GM23338 (cell line): ENCODE data around the gene SACS. TPM values are rescaled to one million over a fixed set of nuclear protein-coding genes. Genes with fewer than 3 reads are reported as not detected.

Experiments used
- ATAC-seq: fragments of 200-7000 bp; cut with Tn5 transposase; 3 replicates; pipeline ENCODE4 v1.9.1; 2020
- DNase-seq: peaks from one replicate; pipeline ENCODE4 v3.0.0-alpha.2; 2015; ENCODE audit warnings: low spot score
- H2AFZ ChIP-seq: fragments of 200-600 bp; sonication (generic); 2 replicates; pipeline ENCODE4 v1.8.0; 2016; ENCODE audit warnings: antibody characterized with exemption, mild to moderate bottlenecking, moderate library complexity
- H3F3A ChIP-seq: fragments of 200-600 bp; sonication (generic); replicated peaks from 2 replicates; pipeline ENCODE4 v1.8.0; 2017; ENCODE audit warnings: antibody characterized with exemption, mixed run types, low read depth
- H3K27ac ChIP-seq: fragments of 200-600 bp; sonication (generic); 2 replicates; pipeline ENCODE4 v1.6.1; 2016; ENCODE audit warnings: low read depth
- H3K27me3 ChIP-seq: fragments of 200-600 bp; sonication (generic); 2 replicates; pipeline ENCODE4 v1.8.0; 2016; ENCODE audit warnings: mild to moderate bottlenecking, mixed run types, moderate library complexity; ENCODE audit not compliant: insufficient read depth
- H3K36me3 ChIP-seq: fragments of 200-600 bp; sonication (generic); 2 replicates; pipeline ENCODE4 v1.8.0; 2016; ENCODE audit warnings: mild to moderate bottlenecking; ENCODE audit not compliant: insufficient read depth
- H3K4me1 ChIP-seq: fragments of 200-600 bp; sonication (generic); 2 replicates; pipeline ENCODE4 v1.8.0; 2016; ENCODE audit warnings: mild to moderate bottlenecking, moderate library complexity; ENCODE audit not compliant: insufficient read depth
- H3K4me2 ChIP-seq: fragments of 200-600 bp; sonication (generic); 2 replicates; pipeline ENCODE4 v1.7.1; 2017; ENCODE audit warnings: mixed run types
- H3K4me3 ChIP-seq: fragments of 200-600 bp; sonication (generic); 2 replicates; pipeline ENCODE4 v1.6.1; 2016; ENCODE audit warnings: mixed run types
- H3K79me2 ChIP-seq: fragments of 200-600 bp; sonication (generic); replicated peaks from 2 replicates; pipeline ENCODE4 v1.8.0; 2017; ENCODE audit warnings: mild to moderate bottlenecking; ENCODE audit not compliant: insufficient read depth
- H3K9me2 ChIP-seq: fragments of 200-600 bp; sonication (generic); 2 replicates; pipeline ENCODE4 v1.8.0; 2017; ENCODE audit not compliant: insufficient read depth
- H4K20me1 ChIP-seq: fragments of 200-600 bp; sonication (generic); replicated peaks from 2 replicates; pipeline ENCODE4 v1.8.0; 2017; ENCODE audit warnings: mild to moderate bottlenecking; ENCODE audit not compliant: insufficient read depth
- H3K27ac Mint-ChIP-seq: 2 replicates; pipeline ENCODE4 v1.8.0; 2020; ENCODE audit warnings: inconsistent platforms, mild to moderate bottlenecking, moderate library complexity, mixed read lengths
- H3K27me3 Mint-ChIP-seq: 3 replicates; pipeline ENCODE4 v1.8.0; 2022; ENCODE audit warnings: low read depth, mild to moderate bottlenecking, moderate library complexity, mixed read lengths, inconsistent platforms; ENCODE audit not compliant: insufficient read depth, poor library complexity
- H3K36me3 Mint-ChIP-seq: 3 replicates; pipeline ENCODE4 v1.8.0; 2021; ENCODE audit warnings: low read depth, mild to moderate bottlenecking, inconsistent platforms, moderate library complexity, mixed read lengths
- H3K4me1 Mint-ChIP-seq: 3 replicates; pipeline ENCODE4 v1.8.0; 2020; ENCODE audit warnings: mild to moderate bottlenecking, inconsistent platforms, mixed read lengths
- H3K4me3 Mint-ChIP-seq: 3 replicates; pipeline ENCODE4 v1.8.0; 2021; ENCODE audit warnings: moderate library complexity, mild to moderate bottlenecking, inconsistent platforms, mixed read lengths
- H3K9me3 Mint-ChIP-seq: 3 replicates; pipeline ENCODE4 v1.8.0; 2020; ENCODE audit warnings: moderate library complexity, mild to moderate bottlenecking, inconsistent platforms, mixed read lengths
- CREB1 ChIP-seq: fragments of 250-450 bp; sonication (Bioruptor Pico); IDR thresholded peaks from 2 replicates; pipeline ENCODE4 v1.5.0; 2020; ENCODE audit warnings: low read depth, mild to moderate bottlenecking, moderate library complexity
- EZH2 ChIP-seq: fragments of 200-600 bp; sonication (generic); IDR thresholded peaks from one replicate; pipeline ENCODE4 v1.8.0; 2017; ENCODE audit warnings: antibody characterized with exemption, mild to moderate bottlenecking, low read depth; ENCODE audit not compliant: unreplicated experiment
- EZH2phosphoT487 ChIP-seq: fragments of 200-600 bp; sonication (generic); IDR thresholded peaks from one replicate; pipeline ENCODE4 v1.8.1; 2018; ENCODE audit warnings: antibody characterized with exemption; ENCODE audit not compliant: unreplicated experiment
- JUNB ChIP-seq: IDR thresholded peaks from one replicate; pipeline ENCODE4 v1.6.1; 2016; ENCODE audit warnings: antibody characterized with exemption; ENCODE audit not compliant: unreplicated experiment
- NANOG ChIP-seq: IDR thresholded peaks from 2 replicates; pipeline ENCODE4 v1.6.1; 2016; ENCODE audit warnings: antibody characterized with exemption, borderline replicate concordance
- POLR2AphosphoS5 ChIP-seq: IDR thresholded peaks from 2 replicates; pipeline ENCODE4 v1.6.1; 2016; ENCODE audit warnings: antibody characterized with exemption, low read depth
- STAT1 ChIP-seq: IDR thresholded peaks from one replicate; pipeline ENCODE4 v1.6.1; 2016; ENCODE audit warnings: antibody characterized with exemption; ENCODE audit not compliant: unreplicated experiment
- ZNF114 ChIP-seq: fragments of 250-450 bp; sonication (Bioruptor Pico); IDR thresholded peaks from 2 replicates; pipeline ENCODE4 v1.5.0; 2020; ENCODE audit warnings: mild to moderate bottlenecking, moderate library complexity
- ZNF331 ChIP-seq: fragments of 250-450 bp; sonication (Bioruptor Pico); IDR thresholded peaks from 2 replicates; pipeline ENCODE4 v1.5.0; 2020; ENCODE audit warnings: low read depth, mild to moderate bottlenecking, moderate library complexity
- polyA plus RNA-seq: library from polyadenylated mRNA; unstranded; fragments of >200 nt; fragmentation: Nextera tagmentation; extraction: Ambion mirVana; gene quantifications from 2 replicates; pipeline ENCODE4 v1.2.1, GENCODE V29; 2016
- total RNA-seq: library from RNA; depleted of rRNA; stranded (reverse); fragments of >200 nt; shearing (Covaris generic); gene quantifications from 2 replicates; pipeline ENCODE4 v1.2.3, GENCODE V29; 2014
- TF ChIP-seq, protein P1 (sequence below): IDR thresholded peaks from 2 replicates; pipeline ENCODE4 v1.6.1; 2016; ENCODE audit warnings: antibody characterized with exemption
- TF ChIP-seq, protein P2 (sequence below), 2 experiments: fragments of 200-600 bp in 1 of 2; sonication (generic) in 1 of 2; conservative IDR thresholded peaks; 2 replicates each; pipeline versions ENCODE4 v1.5.1 to v1.6.1; 2016 to 2017; ENCODE audit warnings: antibody characterized with exemption in 2 of 2, low read depth in 2 of 2, mild to moderate bottlenecking in 2 of 2, moderate library complexity in 1 of 2
- TF ChIP-seq, protein P3 (sequence below): fragments of 250-450 bp; sonication (Bioruptor Pico); IDR thresholded peaks from 2 replicates; pipeline ENCODE4 v1.5.0; 2020; ENCODE audit warnings: mild to moderate bottlenecking, moderate library complexity
- TF ChIP-seq, protein P4 (sequence below): IDR thresholded peaks from one replicate; pipeline ENCODE4 v1.6.1; 2018; ENCODE audit warnings: antibody characterized with exemption; ENCODE audit not compliant: unreplicated experiment

SACS gene
- total and polyA plus RNA-seq, 2 experiments from 2014 or later, result 13.8 to 58.7 TPM

DNA sequence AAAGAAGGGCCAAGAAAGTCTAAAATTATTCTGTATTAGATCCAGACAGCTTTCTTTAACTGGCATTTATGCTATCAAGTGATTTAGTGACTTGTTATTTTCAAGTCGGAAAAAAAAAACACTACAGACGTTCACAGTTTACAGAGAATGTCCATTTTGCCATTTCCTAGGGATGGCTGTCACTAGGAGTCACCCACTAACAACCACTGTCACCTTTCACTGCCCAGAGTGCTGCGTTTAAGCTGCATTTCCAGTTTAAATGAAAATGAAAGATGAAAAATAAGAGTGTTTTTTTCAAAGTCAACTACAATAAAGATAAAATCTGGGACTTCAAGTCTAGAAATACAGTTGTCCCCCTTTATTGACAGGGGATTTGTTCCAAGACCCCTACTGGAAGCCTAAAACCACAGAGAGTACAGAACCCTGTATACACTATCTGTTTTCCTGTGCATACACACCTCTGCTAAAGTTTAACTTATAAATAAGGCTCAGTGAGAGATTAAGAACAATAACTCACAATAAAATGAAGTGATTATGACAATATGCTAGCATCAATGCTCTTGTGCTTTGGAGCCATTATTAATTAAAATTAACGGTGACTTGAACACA is 112.5 kb downstream of the SACS start:
- H3K4me3 Mint-ChIP-seq, result no peak overlapping the region
- no peak for TF ChIP-seq EZH2
- no peak for TF ChIP-seq CREB1 (CRISPR knock-in tag)
- TF ChIP-seq, protein P1, sequence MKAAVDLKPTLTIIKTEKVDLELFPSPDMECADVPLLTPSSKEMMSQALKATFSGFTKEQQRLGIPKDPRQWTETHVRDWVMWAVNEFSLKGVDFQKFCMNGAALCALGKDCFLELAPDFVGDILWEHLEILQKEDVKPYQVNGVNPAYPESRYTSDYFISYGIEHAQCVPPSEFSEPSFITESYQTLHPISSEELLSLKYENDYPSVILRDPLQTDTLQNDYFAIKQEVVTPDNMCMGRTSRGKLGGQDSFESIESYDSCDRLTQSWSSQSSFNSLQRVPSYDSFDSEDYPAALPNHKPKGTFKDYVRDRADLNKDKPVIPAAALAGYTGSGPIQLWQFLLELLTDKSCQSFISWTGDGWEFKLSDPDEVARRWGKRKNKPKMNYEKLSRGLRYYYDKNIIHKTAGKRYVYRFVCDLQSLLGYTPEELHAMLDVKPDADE, result no peak
- no peak for TF ChIP-seq POLR2AphosphoS5
- no peak for TF ChIP-seq ZNF331 (CRISPR knock-in tag)
- no peak for TF ChIP-seq NANOG
- TF ChIP-seq, protein P2, sequence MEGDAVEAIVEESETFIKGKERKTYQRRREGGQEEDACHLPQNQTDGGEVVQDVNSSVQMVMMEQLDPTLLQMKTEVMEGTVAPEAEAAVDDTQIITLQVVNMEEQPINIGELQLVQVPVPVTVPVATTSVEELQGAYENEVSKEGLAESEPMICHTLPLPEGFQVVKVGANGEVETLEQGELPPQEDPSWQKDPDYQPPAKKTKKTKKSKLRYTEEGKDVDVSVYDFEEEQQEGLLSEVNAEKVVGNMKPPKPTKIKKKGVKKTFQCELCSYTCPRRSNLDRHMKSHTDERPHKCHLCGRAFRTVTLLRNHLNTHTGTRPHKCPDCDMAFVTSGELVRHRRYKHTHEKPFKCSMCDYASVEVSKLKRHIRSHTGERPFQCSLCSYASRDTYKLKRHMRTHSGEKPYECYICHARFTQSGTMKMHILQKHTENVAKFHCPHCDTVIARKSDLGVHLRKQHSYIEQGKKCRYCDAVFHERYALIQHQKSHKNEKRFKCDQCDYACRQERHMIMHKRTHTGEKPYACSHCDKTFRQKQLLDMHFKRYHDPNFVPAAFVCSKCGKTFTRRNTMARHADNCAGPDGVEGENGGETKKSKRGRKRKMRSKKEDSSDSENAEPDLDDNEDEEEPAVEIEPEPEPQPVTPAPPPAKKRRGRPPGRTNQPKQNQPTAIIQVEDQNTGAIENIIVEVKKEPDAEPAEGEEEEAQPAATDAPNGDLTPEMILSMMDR (conservative IDR thresholded peaks at IDR 0.05; ENCODE audit: low read depth in 2 of 2), result no peak
- TF ChIP-seq EZH2phosphoT487, result no peak
- TF ChIP-seq, protein P3, sequence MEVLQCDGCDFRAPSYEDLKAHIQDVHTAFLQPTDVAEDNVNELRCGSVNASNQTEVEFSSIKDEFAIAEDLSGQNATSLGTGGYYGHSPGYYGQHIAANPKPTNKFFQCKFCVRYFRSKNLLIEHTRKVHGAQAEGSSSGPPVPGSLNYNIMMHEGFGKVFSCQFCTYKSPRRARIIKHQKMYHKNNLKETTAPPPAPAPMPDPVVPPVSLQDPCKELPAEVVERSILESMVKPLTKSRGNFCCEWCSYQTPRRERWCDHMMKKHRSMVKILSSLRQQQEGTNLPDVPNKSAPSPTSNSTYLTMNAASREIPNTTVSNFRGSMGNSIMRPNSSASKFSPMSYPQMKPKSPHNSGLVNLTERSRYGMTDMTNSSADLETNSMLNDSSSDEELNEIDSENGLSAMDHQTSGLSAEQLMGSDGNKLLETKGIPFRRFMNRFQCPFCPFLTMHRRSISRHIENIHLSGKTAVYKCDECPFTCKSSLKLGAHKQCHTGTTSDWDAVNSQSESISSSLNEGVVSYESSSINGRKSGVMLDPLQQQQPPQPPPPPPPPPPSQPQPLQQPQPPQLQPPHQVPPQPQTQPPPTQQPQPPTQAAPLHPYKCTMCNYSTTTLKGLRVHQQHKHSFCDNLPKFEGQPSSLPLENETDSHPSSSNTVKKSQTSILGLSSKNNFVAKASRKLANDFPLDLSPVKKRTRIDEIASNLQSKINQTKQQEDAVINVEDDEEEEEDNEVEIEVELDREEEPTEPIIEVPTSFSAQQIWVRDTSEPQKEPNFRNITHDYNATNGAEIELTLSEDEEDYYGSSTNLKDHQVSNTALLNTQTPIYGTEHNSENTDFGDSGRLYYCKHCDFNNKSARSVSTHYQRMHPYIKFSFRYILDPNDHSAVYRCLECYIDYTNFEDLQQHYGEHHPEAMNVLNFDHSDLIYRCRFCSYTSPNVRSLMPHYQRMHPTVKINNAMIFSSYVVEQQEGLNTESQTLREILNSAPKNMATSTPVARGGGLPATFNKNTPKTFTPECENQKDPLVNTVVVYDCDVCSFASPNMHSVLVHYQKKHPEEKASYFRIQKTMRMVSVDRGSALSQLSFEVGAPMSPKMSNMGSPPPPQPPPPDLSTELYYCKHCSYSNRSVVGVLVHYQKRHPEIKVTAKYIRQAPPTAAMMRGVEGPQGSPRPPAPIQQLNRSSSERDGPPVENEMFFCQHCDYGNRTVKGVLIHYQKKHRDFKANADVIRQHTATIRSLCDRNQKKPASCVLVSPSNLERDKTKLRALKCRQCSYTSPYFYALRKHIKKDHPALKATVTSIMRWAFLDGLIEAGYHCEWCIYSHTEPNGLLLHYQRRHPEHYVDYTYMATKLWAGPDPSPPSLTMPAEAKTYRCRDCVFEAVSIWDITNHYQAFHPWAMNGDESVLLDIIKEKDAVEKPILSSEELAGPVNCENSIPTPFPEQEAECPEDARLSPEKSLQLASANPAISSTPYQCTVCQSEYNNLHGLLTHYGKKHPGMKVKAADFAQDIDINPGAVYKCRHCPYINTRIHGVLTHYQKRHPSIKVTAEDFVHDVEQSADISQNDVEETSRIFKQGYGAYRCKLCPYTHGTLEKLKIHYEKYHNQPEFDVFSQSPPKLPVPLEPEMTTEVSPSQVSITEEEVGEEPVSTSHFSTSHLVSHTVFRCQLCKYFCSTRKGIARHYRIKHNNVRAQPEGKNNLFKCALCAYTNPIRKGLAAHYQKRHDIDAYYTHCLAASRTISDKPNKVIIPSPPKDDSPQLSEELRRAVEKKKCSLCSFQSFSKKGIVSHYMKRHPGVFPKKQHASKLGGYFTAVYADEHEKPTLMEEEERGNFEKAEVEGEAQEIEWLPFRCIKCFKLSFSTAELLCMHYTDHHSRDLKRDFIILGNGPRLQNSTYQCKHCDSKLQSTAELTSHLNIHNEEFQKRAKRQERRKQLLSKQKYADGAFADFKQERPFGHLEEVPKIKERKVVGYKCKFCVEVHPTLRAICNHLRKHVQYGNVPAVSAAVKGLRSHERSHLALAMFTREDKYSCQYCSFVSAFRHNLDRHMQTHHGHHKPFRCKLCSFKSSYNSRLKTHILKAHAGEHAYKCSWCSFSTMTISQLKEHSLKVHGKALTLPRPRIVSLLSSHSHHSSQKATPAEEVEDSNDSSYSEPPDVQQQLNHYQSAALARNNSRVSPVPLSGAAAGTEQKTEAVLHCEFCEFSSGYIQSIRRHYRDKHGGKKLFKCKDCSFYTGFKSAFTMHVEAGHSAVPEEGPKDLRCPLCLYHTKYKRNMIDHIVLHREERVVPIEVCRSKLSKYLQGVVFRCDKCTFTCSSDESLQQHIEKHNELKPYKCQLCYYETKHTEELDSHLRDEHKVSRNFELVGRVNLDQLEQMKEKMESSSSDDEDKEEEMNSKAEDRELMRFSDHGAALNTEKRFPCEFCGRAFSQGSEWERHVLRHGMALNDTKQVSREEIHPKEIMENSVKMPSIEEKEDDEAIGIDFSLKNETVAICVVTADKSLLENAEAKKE (CRISPR knock-in tag), result no peak
- no peak for TF ChIP-seq STAT1
- TF ChIP-seq ZNF114, result no peak
- no peak for TF ChIP-seq JUNB
- TF ChIP-seq, protein P4, sequence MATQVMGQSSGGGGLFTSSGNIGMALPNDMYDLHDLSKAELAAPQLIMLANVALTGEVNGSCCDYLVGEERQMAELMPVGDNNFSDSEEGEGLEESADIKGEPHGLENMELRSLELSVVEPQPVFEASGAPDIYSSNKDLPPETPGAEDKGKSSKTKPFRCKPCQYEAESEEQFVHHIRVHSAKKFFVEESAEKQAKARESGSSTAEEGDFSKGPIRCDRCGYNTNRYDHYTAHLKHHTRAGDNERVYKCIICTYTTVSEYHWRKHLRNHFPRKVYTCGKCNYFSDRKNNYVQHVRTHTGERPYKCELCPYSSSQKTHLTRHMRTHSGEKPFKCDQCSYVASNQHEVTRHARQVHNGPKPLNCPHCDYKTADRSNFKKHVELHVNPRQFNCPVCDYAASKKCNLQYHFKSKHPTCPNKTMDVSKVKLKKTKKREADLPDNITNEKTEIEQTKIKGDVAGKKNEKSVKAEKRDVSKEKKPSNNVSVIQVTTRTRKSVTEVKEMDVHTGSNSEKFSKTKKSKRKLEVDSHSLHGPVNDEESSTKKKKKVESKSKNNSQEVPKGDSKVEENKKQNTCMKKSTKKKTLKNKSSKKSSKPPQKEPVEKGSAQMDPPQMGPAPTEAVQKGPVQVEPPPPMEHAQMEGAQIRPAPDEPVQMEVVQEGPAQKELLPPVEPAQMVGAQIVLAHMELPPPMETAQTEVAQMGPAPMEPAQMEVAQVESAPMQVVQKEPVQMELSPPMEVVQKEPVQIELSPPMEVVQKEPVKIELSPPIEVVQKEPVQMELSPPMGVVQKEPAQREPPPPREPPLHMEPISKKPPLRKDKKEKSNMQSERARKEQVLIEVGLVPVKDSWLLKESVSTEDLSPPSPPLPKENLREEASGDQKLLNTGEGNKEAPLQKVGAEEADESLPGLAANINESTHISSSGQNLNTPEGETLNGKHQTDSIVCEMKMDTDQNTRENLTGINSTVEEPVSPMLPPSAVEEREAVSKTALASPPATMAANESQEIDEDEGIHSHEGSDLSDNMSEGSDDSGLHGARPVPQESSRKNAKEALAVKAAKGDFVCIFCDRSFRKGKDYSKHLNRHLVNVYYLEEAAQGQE, result no peak
- H3K9me2 ChIP-seq, result no peaks in the 10 kb centered on the region
- no peaks in the 10 kb centered on the region for H3K9me3 Mint-ChIP-seq
- H2AFZ ChIP-seq, result no peak overlapping the region
- no peak overlapping the region for H3K4me3 ChIP-seq
- H3K27ac ChIP-seq, result no peak overlapping the region
- ATAC-seq (no peak), DNase-seq (no peak)
- no peaks in the 10 kb centered on the region for H3K79me2 ChIP-seq
- H3K27me3 ChIP-seq, result no peaks in the 10 kb centered on the region
- H3K27ac Mint-ChIP-seq, result no peak overlapping the region
- no peak overlapping the region for H3K4me2 ChIP-seq
- no peaks in the 10 kb centered on the region for H3K36me3 Mint-ChIP-seq
- H4K20me1 ChIP-seq, result no peaks in the 10 kb centered on the region
- H3K4me1 ChIP-seq, result peaks cover 10% of the 10 kb centered on the region
- peaks cover 1% of the 10 kb centered on the region for H3K27me3 Mint-ChIP-seq
- peaks cover 21% of the 10 kb centered on the region for H3K4me1 Mint-ChIP-seq
- no peaks in the 10 kb centered on the region for H3K36me3 ChIP-seq
- no peaks in the 10 kb centered on the region for H3F3A ChIP-seq
